Right forelimb (tissue), 1 donor: ENCODE measurements around the gene ZNF584.
"Not testable (repeated sequence)": the region's sequence is repeated elsewhere in the genome, so short reads cannot be mapped to it uniquely, and the experiment has no call there.

Experiments
- DNase-seq: peaks from one replicate; pipeline ENCODE4 v3.0.0-alpha.2; 2018

The ZNF584 gene

DNA sequence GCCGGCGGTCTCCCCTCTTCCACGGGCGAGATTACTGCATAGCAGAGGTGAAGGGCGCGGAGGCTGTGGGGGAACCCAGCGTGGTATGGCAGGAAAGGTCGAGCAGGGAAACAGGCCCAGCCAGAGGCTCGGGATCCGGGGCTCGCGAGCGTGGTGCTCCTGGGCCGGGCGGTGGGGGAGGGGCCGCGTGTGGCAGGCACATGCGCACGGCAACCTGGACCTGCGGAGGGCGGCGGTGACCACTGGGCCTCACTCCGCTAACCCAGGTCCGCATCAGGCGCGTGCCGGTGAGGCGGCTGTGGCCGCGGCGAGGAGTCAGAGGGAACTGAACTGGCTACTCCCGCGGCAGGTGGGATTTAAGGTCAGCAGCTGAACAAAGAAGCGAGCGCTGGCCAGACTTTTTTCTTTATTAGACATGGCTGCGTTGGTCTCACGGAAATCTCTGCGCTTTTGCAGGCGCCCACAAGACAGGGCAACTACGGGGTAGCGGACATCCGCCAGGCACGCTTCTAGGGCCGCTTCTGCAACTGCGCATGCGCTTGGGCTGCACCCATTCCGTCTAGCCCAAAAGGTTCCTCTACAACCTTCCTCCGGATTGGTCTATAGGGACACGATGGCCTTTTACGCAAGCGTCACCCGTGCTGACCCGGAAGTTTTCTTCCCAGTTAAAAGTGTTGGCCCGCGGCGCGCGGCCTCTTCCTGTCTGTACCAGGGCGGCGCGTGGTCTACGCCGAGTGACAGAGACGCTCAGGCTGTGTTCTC is 21.7 kb upstream of the ZNF584 start, which contains the start of gene RPS5:
Gene RPS5, plus strand, starts transcription at position 694 of the 762 bp plus-strand sequence. CDS start 869 bp downstream, outside the sequence.
- DNase-seq, result peak; percentile 95

DNA sequence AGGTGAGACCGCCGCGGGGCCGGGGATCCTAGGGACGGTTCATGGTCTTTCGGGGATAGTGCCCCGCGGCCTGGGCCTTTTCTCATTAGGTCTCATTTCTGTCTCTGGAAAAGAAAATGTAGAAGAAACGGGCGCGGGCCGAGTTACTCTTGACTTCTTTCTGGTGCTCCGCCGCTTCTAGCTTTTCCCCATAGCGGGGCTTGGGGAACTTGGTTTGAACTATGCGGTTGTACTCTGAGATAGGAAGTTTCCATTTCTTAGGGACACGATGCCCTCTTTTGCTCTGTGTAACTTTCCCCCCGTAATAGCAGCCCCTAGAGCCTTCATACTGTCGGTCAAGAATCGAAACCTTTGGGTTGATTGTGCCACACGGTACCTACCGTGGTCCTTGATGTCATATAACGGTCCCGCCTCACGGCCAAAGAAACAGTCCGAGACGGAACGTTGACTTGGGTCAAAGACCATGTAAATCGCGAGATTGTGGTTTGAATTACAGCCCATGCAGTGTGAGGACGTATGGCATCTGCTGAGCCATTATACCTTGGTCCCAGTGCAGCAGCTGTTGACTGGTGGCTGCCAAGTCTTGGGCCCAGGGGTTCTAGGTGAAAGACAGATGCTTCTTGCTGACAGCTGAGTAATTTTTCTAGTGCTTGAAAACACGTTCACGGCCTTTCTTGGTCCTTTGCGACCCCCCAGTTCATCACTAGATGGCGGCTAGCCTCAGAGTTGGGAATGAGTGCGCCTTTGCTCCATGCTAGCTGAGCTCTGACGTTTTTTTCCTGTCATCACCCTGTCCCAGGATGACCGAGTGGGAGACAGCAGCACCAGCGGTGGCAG is 20.9 kb upstream of the ZNF584 start:
- DNase-seq, result no peak

DNA sequence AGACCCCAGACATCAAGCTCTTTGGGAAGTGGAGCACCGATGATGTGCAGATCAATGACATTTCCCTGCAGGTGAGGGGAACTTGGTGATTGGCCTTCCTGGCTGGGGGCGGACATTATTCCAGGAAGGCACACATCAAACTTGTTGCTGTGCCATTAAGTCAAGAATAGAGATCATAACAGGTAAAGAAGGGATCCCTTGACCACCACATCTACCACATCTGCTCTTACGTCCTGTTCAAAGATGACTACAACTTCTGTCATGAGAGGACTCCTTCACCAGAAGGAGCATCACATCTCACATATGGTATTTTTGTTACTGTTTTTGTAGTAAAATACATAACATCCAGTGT is 20.3 kb upstream of the ZNF584 start:
- DNase-seq, result no peak

DNA sequence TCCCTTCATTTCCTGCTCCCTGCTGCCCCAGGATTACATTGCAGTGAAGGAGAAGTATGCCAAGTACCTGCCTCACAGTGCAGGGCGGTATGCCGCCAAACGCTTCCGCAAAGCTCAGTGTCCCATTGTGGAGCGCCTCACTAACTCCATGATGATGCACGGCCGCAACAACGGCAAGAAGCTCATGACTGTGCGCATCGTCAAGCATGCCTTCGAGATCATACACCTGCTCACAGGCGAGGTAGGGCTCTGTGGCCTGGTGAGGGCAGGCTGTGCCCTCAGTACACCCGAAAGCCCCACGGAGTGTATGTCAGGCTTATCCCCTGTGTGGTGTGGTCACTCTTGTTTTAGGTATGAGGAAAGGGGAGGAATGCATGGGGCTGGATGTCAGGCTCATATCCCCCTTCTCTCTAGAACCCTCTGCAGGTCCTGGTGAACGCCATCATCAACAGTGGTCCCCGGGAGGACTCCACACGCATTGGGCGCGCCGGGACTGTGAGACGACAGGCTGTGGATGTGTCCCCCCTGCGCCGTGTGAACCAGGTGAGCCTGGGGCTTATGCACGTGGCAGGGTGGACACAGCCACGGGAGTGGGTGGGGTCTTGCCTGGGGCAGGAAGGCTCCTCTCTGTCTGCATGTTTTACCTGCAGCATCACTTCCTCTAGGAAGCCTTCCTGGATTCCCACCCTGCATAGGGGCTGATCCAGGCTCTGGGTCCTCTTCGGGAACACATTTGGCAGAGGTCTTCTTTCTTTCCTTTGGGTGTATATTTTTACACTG is 15.3 kb upstream of the ZNF584 start:
- no peak for DNase-seq

DNA sequence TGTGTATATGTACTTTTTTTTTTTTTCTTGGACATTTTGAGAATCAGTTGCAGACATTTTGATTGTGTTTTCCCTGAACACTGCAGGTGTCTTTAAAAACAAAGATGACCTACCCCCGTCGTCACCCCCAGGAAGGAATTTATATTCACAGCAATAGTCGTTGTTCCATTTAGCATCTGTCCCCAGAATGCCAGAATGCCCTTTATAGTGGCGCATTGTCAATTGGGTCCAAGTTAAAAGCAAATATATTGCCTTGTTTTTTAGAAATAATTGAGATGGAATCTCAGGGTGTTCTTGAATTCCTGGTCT is 14.8 kb upstream of the ZNF584 start:
- no peak for DNase-seq

DNA sequence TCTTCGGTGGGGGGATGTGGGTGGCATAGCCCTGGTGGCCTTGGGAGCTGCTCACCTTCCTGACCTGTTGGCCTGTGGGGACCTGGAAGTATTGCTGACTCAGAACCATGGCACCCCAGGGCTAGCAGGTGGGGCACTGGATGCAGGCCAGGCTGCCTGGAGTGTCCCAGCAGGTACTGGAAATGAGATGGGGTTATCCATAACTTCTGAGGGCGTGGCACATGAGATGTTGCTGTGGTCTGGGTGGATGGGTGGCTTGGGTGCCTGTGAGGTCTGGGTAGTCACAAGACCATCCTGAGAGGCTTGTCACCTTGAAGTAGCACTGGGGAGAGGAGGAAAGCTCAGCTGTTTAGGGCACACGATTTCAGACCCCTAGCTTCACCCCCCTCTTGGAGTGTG is 13.6 kb upstream of the ZNF584 start:
- DNase-seq, result no peak

DNA sequence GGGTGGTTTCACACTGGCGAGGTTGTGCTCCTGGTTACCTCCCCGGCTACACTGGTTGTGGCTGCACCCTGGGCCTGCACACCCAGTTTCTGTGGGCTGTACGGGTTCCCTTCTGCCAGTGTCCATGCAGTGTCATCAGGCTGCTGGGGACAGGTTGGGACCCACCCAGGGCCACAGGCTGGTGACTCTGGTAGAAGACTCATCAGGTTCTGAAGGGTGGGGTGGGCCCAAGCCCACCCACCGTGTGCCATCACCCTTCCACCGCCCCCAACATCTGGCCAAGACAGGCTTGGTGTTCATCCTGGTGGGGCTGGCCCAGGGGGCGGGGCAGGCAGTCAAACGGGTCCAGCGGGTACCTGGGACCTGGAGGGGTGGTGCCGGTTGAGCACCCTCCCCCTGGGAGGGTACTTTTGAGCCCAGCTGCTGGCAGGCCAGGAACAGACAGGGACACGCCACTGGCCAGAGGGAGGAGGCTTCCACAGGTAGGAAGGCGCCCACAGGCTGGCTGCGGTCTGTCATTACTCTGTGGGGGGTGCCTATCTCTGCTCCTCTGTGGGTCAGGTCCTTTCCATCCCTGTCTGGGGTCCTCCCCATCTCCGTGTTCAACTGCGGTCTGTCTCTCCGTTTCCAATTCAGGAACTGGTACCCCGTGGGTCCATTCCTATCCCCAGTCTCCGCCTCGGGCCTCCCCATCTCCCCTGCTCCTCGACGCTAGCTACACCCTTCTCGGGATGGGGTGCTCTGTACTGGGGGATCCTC is 13.1 kb upstream of the ZNF584 start, which contains the start of gene RNF225:
Gene RNF225, plus strand, starts transcription at position 437 of the 759 bp plus-strand sequence. CDS start 434 bp downstream, outside the sequence.
- no peak for DNase-seq

DNA sequence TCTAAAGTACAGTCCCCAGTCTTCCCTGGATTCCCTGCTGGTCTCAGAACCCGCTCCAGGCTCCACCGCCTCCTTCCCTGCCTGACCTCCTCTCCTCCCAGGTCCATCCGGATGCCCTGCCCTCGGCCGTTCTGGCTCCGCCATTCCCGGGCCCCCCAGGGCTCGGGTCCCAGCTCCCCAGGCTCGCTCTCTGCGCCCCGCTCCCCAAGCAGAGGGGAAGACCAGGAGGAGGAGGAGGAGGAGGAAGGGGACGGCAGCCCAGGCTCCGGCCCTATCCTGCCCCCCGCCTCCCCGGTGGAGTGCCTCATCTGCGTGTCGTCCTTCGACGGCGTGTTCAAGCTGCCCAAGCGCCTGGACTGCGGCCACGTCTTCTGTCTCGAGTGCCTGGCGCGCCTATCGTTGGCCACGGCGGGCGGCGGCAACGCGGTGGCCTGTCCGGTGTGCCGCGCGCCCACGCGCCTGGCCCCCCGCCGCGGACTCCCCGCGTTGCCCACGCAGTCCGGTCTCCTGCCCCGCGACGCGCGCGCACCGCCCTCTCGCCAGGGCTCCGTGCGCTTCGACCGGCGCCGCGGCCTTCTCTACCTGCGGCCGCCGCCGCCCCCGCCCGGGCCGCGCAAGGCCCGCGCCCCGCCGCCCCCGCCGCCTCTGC is 12.3 kb upstream of the ZNF584 start:
- DNase-seq, result no peak

DNA sequence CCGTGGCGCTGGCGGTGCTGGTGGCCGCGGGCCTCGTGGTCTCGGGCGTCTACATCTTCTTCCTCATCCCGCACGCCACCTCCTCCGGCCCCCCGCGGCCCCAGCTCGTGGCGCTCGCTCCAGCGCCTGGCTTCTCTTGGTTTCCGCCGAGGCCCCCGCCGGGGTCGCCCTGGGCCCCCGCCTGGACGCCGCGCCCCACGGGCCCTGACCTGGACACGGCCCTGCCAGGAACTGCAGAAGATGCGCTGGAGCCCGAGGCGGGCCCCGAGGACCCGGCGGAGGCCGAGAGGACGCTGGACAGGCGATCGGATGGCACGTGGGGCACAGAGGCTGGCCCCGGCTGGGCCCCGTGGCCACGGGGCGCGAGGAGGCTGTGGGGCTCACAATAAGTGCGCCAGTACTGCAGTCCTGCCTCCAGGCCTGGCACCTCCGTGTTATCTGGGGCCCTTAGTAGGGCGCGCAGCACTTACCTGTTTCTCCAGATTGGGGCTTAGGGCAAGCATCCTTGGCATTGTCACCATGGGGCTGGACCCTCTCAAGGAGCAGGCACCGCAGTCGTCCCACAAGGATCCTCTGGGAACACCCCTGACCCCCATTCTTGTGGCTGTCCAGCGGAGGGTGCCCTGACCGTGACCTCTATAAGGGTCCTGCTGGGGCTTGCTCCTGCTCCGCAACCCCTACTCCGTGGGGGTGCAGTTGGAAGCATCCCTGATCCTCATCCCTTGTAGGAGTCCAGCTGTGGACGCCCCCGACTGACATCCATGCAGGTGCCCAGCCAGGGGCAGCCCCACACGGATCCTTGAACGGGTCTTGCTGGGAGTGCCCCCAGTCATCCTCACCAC is 11.5 kb upstream of the ZNF584 start:
- no peak for DNase-seq

DNA sequence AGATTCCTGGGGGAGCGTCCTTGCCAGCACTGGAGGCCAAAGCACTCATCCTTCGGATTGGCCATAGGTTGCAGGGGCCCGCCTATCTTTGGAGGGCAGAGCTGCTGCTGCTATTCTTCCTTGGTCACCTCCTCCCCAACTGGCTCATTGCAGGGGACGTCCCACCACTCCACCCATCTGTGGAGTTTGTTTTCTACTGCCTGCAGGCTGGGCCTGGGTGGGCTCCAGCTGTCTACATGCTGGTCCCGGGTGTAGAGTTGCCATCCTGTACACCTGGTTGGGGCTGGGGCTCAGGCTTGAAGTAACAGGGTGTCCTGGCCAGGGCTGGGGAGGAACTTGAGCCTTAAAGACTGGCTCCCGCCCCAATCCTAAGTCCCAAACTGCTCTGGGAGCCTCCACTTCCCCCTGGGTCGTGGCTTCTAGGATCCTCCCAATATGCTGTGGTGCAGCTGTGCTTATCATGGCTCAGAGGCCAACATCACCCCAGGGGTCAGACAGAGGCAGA is 10.9 kb upstream of the ZNF584 start:
- no peak for DNase-seq

DNA sequence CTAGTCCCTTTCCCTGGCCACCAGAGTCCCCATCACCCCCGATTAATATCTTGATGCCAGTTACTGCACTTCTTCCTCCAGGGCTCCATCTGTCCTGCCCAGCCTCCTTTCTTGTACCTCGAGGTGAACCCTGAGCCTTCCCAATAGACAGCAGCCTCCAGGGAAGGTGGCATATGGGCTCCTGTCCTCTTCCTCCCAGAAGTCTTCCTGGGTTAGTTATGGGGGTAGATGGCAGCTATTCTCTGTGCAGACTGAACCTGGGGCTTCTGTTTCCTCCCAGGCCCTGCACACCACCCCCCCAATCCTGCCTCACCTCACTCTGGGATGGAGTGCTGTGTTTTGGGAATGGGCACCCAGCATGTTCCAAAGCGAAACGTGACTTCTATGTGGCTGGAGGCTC is 10.4 kb upstream of the ZNF584 start:
- no peak for DNase-seq

DNA sequence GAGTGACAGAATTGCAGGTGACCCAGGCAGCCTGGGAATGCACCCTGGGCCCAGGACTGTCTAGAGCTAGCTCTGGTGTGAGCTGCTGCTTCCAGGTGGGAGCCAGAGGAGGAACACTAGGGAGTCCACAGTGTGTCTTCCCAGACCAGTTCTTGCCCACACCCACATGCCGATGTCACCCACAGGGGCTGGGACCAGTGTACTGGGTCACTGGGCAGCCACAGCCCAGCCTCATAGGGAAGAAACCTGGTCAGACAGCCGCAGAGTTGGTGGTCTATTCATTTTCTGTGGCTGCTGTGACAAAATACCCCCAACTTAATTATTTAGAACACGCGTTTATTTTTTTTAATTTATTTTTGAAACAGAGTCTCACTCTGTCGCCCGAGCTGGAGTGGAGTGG is 9.9 kb upstream of the ZNF584 start:
- DNase-seq, result no peak

DNA sequence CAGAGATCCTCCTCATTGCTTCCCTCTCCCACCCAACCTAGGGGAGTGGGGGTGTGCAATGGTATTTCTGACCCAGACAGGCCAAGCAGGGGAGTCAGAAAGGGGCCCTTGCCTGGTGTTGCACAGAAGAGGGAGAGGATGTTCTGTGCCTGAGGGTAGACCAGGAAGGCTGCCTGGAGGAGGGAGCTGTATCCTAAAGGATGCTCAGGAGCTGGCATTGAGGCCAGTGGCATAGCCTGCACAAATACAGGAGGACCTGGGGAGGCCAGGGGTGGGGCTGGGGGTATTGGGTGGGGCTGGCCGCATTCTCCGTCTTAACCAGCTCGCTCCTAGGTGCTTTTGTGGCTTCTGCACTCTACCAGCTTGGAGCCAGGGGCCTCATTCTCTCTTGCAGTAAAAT is 8.5 kb upstream of the ZNF584 start:
- DNase-seq, result no peak

DNA sequence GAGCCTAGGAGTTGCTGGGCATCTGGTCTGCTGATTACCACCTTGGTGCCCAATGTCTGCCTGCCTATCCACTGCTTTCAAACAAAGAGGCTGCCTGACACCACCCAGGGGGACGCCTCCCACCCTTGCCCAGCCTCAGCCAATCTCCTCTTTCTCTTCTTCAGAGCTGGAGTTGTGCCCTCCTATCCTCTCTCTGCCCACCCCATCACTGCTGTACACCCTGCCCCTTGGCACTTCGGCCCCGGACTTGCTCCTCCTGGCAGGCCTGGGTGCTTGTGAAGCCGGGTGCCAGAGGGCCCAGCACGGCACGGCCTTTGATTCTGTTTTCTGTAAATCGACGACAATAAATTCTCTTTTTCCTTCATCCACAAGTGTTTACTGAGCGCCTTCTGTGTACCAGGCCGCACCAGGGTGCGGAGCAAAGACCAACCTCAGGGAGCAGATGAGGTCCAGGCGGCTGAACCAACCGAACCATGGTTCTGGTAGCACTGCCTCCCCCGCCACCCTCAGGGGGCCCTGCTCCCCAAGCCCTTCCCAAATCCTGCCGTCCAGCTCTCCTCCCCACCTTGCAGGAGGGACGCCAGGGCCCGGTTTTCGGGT is 8.0 kb upstream of the ZNF584 start:
- no peak for DNase-seq

DNA sequence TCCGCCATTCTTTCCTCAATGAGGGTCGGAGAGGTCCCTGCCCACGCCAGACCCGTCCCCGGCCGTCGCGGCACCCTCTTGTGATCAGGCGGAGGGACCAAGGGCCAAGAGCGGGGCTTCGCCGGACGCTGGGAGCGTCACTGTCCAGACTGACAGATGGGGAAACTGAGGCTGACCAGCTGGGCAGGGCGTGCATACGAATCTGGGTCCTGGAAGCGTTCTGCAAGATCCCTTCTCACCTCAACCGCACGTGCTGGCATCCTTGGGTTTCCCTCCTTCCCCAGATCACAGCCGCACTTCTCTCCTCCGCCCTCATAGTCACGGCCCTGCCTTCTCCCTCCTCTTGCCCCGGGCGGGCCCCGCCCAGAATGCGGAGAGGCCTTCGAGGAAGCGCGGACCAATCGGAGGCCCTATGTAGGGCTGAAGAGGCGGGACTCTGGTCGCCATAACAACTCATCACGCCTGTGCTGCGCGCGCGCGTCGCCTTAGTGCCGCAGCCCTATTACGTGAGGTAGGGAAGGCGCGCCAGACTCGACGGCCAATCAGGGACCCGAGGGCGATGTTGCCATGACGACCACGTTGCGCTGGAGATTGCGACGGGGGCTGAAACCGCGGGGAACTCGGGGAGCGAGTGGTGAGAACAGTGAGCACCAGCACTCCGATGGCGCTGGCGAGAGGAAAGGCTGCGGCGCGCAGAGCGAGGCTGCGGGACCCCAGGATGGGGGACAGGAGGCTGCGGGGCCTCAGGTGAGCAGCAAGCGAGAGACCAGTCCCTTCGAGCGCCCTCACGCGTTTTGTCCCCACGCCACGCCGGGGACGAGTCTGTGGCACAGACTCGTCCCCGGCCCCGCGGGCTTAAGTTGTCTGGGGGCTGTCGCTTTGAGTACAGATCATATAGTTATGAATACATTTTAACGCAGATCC is 7.3 kb upstream of the ZNF584 start:
- peak; percentile 99 for DNase-seq

DNA sequence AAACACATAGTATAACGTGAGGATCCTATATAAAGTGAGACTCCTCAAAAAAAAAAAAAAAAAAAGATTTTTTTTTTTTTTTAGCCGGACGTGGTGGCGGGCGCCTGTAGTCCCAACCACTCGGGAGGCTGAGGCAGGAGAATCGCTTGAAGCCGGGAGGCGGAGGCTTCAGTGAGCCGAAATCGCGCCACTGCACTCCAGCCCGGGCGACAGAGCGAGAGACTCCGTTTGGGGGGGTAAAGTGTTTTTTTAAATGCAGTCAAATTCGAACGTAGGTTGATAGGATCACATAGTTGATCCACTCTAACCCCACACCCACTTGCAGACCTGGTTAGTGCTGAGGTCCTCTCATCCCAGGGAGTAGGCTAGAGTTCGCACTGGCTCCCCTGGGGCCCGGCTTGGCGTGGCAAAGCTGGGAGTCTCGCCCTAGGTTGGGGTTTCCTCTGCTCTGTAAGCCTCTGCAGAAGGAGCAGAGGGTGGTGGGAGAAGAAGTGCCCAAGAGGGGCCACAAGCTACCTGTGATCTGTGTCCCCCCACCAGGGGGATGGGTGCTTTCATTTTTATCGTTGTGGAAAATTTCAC is 6.5 kb upstream of the ZNF584 start:
- DNase-seq, result no peak

DNA sequence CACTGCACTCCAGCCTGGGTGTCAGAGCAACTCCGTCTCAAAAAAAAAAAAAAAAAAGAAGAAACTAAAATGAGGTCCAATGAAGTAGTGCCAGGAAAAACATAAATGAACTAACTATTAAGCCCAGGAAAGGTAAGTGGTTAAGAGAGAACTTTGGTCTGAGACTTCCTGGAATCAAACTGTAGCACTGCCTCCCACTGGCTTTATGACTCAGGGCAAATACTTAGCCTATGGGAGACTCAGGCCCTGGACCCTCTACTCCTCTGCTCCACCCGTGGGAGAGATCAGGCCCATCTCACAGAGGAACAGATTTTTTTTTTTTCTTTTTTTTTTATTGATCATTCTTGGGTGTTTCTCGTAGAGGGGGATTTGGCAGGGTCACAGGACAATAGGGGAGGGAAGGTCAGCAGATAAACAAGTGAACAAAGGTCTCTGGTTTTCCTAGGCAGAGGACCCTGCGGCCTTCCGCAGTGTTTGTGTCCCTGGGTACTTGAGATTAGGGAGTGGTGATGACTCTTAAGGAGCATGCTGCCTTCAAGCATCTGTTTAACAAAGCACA is 4.5 kb upstream of the ZNF584 start:
- not testable (repeated sequence) for DNase-seq

DNA sequence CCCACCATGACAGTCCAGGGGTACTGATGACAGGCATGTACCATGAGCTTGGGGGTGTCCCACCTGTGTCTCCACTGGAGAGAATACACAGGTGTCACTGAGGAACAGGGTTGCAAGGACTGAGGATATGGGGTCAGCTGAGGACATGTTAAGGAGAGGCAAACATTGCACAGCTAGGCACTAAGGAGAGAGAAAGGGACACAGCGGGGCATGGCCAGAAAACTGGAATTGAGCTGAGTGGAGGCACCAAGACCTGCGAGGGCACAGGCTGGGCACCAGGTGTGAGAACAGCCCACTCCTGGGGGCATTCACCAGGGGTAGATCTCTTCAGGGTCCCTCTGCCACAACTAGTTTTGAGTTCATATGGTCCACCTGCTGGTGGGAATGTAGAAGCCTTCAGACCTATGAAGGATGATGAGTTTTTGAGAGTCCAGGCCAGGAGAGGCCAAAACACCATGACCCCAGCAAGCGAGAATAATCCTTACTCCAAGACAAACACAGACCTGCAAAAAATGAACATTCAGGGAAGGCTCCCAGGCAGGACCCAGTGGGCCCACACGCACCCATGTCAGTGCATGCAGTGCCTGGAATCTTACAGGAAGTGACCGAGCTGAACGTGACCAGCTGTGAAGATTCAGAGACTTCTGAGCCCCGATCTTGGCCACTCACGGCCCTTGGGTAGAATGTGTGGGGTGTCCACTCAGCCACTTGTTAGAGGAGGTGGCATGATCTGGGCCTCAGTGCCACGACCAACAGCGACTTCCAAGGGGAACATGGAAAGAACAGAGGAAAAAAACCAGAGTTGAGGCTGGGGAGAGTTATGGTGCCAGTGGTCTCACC is 1.4 kb upstream of the ZNF584 start:
- DNase-seq, result no peak
